Cerebellar nuclear complex (tissue), 1 donor: ENCODE results near the gene BDH1.
"Not testable (repeated sequence)": the region's sequence is repeated elsewhere in the genome, so short reads cannot be mapped to it uniquely, and the experiment has no call there.

ENCODE experiments used
- DNase-seq, 2 experiments: peaks; one replicate each; lab custom pipeline; 2025; lab: John Stamatoyannopoulos, UW

Gene BDH1

GRCh38 chr3:197578376-197578775 is 22.6 kb upstream of the BDH1 start:
- no peak for DNase-seq

- no peak for DNase-seq
Observed at GRCh38 chr3:197577366-197578074, 21.8 kb upstream of the BDH1 start.

- no peak for DNase-seq
Observed at GRCh38 chr3:197576838-197577237, 21.1 kb upstream of the BDH1 start.

GRCh38 chr3:197575362-197575761 is 19.6 kb upstream of the BDH1 start:
- DNase-seq: no peak

- DNase-seq: not testable (repeated sequence)
Observed at GRCh38 chr3:197574396-197574991, 18.7 kb upstream of the BDH1 start.

GRCh38 chr3:197573048-197573767 is 17.4 kb upstream of the BDH1 start:
- DNase-seq: no peak

GRCh38 chr3:197571880-197572172 is 16.1 kb upstream of the BDH1 start:
- not testable (repeated sequence) for DNase-seq

- not testable (repeated sequence) for DNase-seq
Observed at GRCh38 chr3:197571074-197571879, 15.5 kb upstream of the BDH1 start.

- not testable (repeated sequence) for DNase-seq
Observed at GRCh38 chr3:197569433-197569832, 13.7 kb upstream of the BDH1 start.

- no peak for DNase-seq
Observed at GRCh38 chr3:197567904-197568681, 12.3 kb upstream of the BDH1 start.

GRCh38 chr3:197566155-197566554 is 10.4 kb upstream of the BDH1 start:
- DNase-seq: not testable (repeated sequence)

GRCh38 chr3:197564097-197564843 is 8.5 kb upstream of the BDH1 start:
- DNase-seq: no peak

- no peak for DNase-seq
Observed at GRCh38 chr3:197562398-197563251, 6.9 kb upstream of the BDH1 start.

GRCh38 chr3:197561926-197562325 is 6.2 kb upstream of the BDH1 start:
- no peak for DNase-seq

GRCh38 chr3:197559651-197560050 is 3.9 kb upstream of the BDH1 start:
- DNase-seq: no peak

- peak; percentile 78 to 85 for DNase-seq
Observed at GRCh38 chr3:197554562-197555280, 1.0 kb downstream of the BDH1 start.

- DNase-seq: no peak
Observed at GRCh38 chr3:197554196-197554561, 1.6 kb downstream of the BDH1 start.

- DNase-seq: no peak
Observed at GRCh38 chr3:197552198-197552597, 3.6 kb downstream of the BDH1 start.

GRCh38 chr3:197550489-197550888 is 5.3 kb downstream of the BDH1 start:
- no peak for DNase-seq
